BE2C (cell line): ENCODE results near the gene NEAT1.

Source experiments
- DNase-seq: peaks from one replicate; pipeline ENCODE4 v3.0.0-alpha.2; 2020
- H3K27me3 ChIP-seq: fragments of 250-450 bp; sonication (Bioruptor Pico); 2 replicates; pipeline ENCODE4 v1.5.1; 2020; ENCODE audit warnings: mild to moderate bottlenecking
- H3K36me3 ChIP-seq: fragments of 250-450 bp; sonication (Bioruptor Pico); 2 replicates; pipeline ENCODE4 v1.5.1; 2020; ENCODE audit warnings: mild to moderate bottlenecking
- H3K4me1 ChIP-seq: fragments of 250-450 bp; sonication (Bioruptor Pico); 2 replicates; pipeline ENCODE4 v1.5.1; 2020
- H3K4me3 ChIP-seq: 2 replicates; pipeline ENCODE4 v1.5.1; 2011; ENCODE audit warnings: low read depth, low read length
- H3K9me3 ChIP-seq: fragments of 250-450 bp; sonication (Bioruptor Pico); 2 replicates; pipeline ENCODE4 v1.5.1; 2020
- CTCF ChIP-seq: IDR thresholded peaks from 2 replicates; pipeline ENCODE4 v1.5.1; 2012; ENCODE audit warnings: mild to moderate bottlenecking, low read depth, low read length

Gene NEAT1

DNA sequence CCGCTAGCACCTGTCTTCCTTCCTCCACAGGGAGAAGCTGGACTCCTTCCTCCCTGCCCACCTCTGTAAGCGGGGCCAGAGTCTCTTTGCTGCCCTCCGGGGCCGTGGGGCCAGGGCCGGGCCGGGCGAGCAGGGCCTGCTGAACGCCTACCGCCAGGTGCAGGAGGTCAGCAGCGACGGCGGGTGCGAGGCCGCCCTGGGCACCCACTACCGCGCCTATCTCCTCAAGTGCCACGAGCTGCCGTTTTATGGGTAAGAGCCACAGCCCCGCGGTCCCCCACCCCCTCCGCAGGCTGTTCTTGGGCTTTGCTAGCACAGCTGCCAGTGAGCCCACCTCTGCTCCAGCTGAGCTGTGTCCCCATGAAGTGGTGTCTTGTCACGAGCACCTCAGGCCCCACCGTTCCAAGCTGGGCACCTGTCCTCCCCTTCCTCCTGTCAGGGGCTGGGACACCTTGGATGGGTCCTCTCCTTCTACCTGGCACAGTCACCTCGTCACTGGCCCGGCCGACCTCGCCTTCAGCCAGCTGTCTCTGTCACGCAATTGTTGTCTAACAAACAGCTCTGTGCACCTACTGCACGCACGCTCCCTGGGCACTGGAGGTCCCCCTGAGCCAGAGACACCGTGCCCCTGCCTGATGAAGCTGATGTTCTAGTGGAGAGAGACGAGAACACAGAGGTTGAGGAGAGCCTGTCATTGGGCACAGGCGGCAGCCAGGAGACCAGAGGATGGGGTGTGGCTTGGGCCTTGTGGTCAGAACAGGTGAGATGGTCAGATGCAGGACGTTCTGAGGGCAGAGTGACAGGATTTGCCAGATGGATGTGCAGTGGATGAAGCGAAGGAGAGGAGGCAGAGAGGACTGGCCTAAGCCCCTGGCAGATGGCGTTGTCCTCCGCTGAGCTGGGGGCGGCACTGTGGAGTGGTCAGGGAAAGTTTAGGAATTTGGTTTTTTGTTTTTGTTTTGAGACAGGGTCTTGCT is 25.5 kb upstream of the NEAT1 start:
- DNase-seq = no peak
- Histone ChIP-seq H3K4me3 (no peak overlapping the region), H3K9me3 (no peaks in the 10 kb centered on the region), H3K4me1 (no peaks in the 10 kb centered on the region), H3K36me3 (no peaks in the 10 kb centered on the region), H3K27me3 (no peaks in the 10 kb centered on the region)
- TF ChIP-seq CTCF = no peak

- no peak for DNase-seq
- Histone ChIP-seq H3K4me3 (no peak overlapping the region), H3K27me3 (no peaks in the 10 kb centered on the region), H3K9me3 (no peaks in the 10 kb centered on the region), H3K36me3 (no peaks in the 10 kb centered on the region), H3K4me1 (no peaks in the 10 kb centered on the region)
- TF ChIP-seq CTCF = no peak
These were observed 24.2 kb upstream of the NEAT1 start for GRCh38 chr11:65398362-65398910.

DNA sequence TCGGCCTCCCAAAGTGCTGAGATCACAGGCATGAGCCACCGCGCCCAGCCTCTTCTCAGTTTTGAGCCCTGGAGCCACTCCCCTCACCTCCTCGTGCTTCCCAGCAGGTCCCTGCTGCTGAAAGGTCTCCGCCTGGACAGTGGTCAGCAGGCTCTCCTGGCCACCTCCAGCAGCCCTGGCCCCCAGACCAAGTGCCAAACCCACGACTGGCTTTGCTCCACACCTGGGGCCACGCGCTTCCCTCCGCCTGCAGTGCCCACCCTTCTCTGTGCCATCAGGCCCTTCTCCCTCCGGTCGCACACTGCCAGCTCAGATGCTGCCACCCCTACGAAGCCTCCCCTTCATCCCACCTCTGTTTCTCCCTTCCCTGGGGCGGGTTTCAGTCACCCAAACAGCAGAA is 23.3 kb upstream of the NEAT1 start:
- Histone ChIP-seq H3K4me3 (no peak overlapping the region), H3K36me3 (no peaks in the 10 kb centered on the region), H3K4me1 (no peaks in the 10 kb centered on the region), H3K27me3 (no peaks in the 10 kb centered on the region), H3K9me3 (no peaks in the 10 kb centered on the region)
- DNase-seq = no peak
- no peak for TF ChIP-seq CTCF

DNA sequence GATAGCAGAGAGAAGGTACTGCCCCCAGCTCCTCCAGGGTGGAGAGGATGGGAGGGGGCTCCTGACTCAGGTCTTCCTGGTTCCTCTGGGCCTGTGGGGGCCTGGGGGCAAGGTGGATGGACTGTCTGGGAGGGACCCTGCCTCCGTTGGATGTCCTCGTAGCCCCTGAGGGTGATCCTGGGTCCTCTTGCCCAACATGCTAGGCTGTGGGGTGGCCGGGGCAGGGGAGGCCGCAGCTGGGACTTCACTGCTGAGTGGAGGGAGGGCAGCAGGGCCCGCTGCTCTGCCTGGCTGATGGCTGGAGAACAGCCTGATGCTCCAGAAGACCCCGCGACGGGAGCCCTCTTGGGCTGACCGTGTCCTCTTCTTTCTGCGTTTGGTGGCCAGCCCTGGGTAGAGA is 22.8 kb upstream of the NEAT1 start:
- no peak for DNase-seq
- Histone ChIP-seq H3K4me1 (no peaks in the 10 kb centered on the region), H3K9me3 (no peaks in the 10 kb centered on the region), H3K4me3 (no peak overlapping the region), H3K36me3 (no peaks in the 10 kb centered on the region), H3K27me3 (no peaks in the 10 kb centered on the region)
- TF ChIP-seq CTCF = no peak

- Histone ChIP-seq H3K36me3 (no peaks in the 10 kb centered on the region), H3K27me3 (no peaks in the 10 kb centered on the region), H3K4me3 (no peak overlapping the region), H3K4me1 (no peaks in the 10 kb centered on the region), H3K9me3 (no peaks in the 10 kb centered on the region)
- TF ChIP-seq CTCF = no peak
- DNase-seq = no peak
These were observed 22.1 kb upstream of the NEAT1 start for GRCh38 chr11:65400307-65401072.
